Measurements from ENCODE around the gene KRTAP12-2. TPM values are rescaled to one million over a fixed set of nuclear protein-coding genes. Genes with fewer than 3 reads are reported as not detected.

The KRTAP12-2 gene
- total and polyA plus RNA-seq, 11 donors, result not detected

DNA sequence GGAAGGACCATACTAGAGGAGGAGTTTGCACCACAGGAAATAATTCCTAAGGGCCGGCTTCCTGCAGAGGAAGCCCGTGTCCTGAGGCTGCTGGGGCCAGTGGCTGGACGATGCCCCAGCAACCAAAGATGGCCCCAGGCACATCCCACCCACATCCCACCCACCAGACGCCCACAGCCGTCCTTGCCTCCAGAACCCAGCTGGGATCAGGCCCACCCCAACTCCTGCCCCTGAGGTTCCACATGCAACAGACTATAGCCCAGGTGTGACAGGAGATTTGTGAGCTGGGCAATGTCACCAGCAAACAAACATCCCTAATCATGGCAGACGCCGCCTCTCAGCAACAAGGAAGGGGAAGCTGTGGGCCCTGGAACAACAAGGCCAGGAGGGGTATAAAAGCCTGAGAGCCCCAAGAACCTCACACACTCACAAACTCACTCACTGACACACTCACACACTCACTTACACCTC, 40.0 kb downstream of the KRTAP12-2 start, which contains the start of gene KRTAP10-9:
Gene KRTAP10-9 (plus strand): TSS at position 421 of the 471 bp plus-strand sequence. CDS start 79 bp downstream, outside the sequence.
- DNase-seq (no peak), ATAC-seq (peak in 1 of 4 donors; percentile 8)
- 51 to 62% (median 57%) methylated on average over 6 to 7 of the region's 7 CpGs for WGBS, 4 donors
- intact Hi-C loops (cut with DNase I), result loop anchor here in 1 of 10 donors (10.0 kb wide), 1 partner anchor 88 kb away; the partner anchor contains the start of gene TSPEAR
- peaks cover 0 to 45% (median 26%) of the 10 kb centered on the region in 12 donors for H3K9me3 ChIP-seq
- TF ChIP-seq, protein P1, sequence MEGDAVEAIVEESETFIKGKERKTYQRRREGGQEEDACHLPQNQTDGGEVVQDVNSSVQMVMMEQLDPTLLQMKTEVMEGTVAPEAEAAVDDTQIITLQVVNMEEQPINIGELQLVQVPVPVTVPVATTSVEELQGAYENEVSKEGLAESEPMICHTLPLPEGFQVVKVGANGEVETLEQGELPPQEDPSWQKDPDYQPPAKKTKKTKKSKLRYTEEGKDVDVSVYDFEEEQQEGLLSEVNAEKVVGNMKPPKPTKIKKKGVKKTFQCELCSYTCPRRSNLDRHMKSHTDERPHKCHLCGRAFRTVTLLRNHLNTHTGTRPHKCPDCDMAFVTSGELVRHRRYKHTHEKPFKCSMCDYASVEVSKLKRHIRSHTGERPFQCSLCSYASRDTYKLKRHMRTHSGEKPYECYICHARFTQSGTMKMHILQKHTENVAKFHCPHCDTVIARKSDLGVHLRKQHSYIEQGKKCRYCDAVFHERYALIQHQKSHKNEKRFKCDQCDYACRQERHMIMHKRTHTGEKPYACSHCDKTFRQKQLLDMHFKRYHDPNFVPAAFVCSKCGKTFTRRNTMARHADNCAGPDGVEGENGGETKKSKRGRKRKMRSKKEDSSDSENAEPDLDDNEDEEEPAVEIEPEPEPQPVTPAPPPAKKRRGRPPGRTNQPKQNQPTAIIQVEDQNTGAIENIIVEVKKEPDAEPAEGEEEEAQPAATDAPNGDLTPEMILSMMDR (IDR thresholded peaks at IDR 0.05), result no peak
- no peak for TF ChIP-seq POLR2A (IDR thresholded peaks at IDR 0.05)
- peaks cover 0 to 29% (median 0%) of the 10 kb centered on the region in 12 donors for H3K4me1 ChIP-seq
- H3K36me3 ChIP-seq, result no peaks in the 10 kb centered on the region
- peaks cover 0 to 26% (median 0%) of the 10 kb centered on the region in 9 donors for H3K27me3 ChIP-seq
- H3K27ac ChIP-seq, result peak within 1 kb of the TSS in 1 of 12 donors; percentile 52
- no peak within 1 kb of the TSS for H3K4me3 ChIP-seq

GRCh38 chr21:44626262-44626661, 40.5 kb downstream of the KRTAP12-2 start:
- DNase-seq (peak in 1 of 5 donors; percentile 58), ATAC-seq (peak in 2 of 4 donors; percentile 20 to 26)
- H3K4me3 ChIP-seq, result no peak overlapping the region
- peaks cover 0 to 29% (median 0%) of the 10 kb centered on the region in 12 donors for H3K4me1 ChIP-seq
- peak overlapping the region in 1 of 12 donors; percentile 52 for H3K27ac ChIP-seq
- TF ChIP-seq POLR2A (IDR thresholded peaks at IDR 0.05), result no peak
- TF ChIP-seq, protein P1 (IDR thresholded peaks at IDR 0.05), result no peak
- intact Hi-C loops (cut with DNase I), result loop anchor here in 1 of 10 donors (10.0 kb wide), 1 partner anchor 89 kb away; the partner anchor contains the start of gene TSPEAR
- 71 to 80% (median 72%) methylated on average over 10 of the region's 10 CpGs for WGBS, 4 donors
- H3K9me3 ChIP-seq, result peaks cover 0 to 40% (median 21%) of the 10 kb centered on the region in 12 donors
- H3K27me3 ChIP-seq, result peaks cover 0 to 26% (median 0%) of the 10 kb centered on the region in 9 donors
- H3K36me3 ChIP-seq, result no peaks in the 10 kb centered on the region

GRCh38 chr21:44625756-44626155, 41.0 kb downstream of the KRTAP12-2 start:
- ATAC-seq (peak in 3 of 4 donors; percentile 42 to 68 (median 50)), DNase-seq (no peak)
- peaks cover 0 to 29% (median 0%) of the 10 kb centered on the region in 12 donors for H3K4me1 ChIP-seq
- WGBS, 4 donors, result 64 to 77% (median 71%) methylated on average over 7 of the region's 7 CpGs
- no peak overlapping the region for H3K4me3 ChIP-seq
- peaks cover 0 to 35% (median 16%) of the 10 kb centered on the region in 12 donors for H3K9me3 ChIP-seq
- H3K27me3 ChIP-seq, result peaks cover 0 to 26% (median 0%) of the 10 kb centered on the region in 9 donors
- H3K27ac ChIP-seq, result peak overlapping the region in 1 of 12 donors; percentile 44
- intact Hi-C loops (cut with DNase I), result loop anchor here in 1 of 10 donors (10.0 kb wide), 1 partner anchor 89 kb away; the partner anchor contains the start of gene TSPEAR
- H3K36me3 ChIP-seq, result no peaks in the 10 kb centered on the region
- no peak for TF ChIP-seq POLR2A (IDR thresholded peaks at IDR 0.05)
- TF ChIP-seq, protein P1 (IDR thresholded peaks at IDR 0.05), result no peak

- intact Hi-C loops (cut with DNase I), result loop anchor here in 1 of 10 donors (5.0 to 10.0 kb wide), 2 partner anchors 91 to 119 kb away; partner anchors contain the start of gene TSPEAR
- Histone ChIP-seq H3K4me3 (no peak overlapping the region), H3K36me3 (no peaks in the 10 kb centered on the region), H3K9me3 (peaks cover 0 to 42% (median 13%) of the 10 kb centered on the region in 12 donors), H3K27ac (no peak overlapping the region), H3K4me1 (peaks cover 0 to 24% (median 0%) of the 10 kb centered on the region in 12 donors), H3K27me3 (peaks cover 0 to 19% (median 0%) of the 10 kb centered on the region in 9 donors)
- ATAC-seq, result no peak
- no peak for DNase-seq
- TF ChIP-seq, protein P1 (IDR thresholded peaks at IDR 0.05), result no peak
- TF ChIP-seq POLR2A (IDR thresholded peaks at IDR 0.05), result no peak
These were observed 43.2 kb downstream of the KRTAP12-2 start for GRCh38 chr21:44623575-44623974.
